NCI-H748 (cell line): ENCODE data around the gene TBC1D24.
"Not testable (repeated sequence)": the region's sequence is repeated elsewhere in the genome, so short reads cannot be mapped to it uniquely, and the experiment has no call there.

Experiments
- DNase-seq: peaks from one replicate; lab custom pipeline; 2025; ENCODE audit not compliant: unreplicated experiment; lab: John Stamatoyannopoulos, UW

Gene TBC1D24

GRCh38 chr16:2529961-2530628 is 55.2 kb downstream of the TBC1D24 start:
- DNase-seq, result no peak

- no peak for DNase-seq
Observed at GRCh38 chr16:2530629-2531318, 55.8 kb downstream of the TBC1D24 start.

GRCh38 chr16:2531371-2531695 is 56.4 kb downstream of the TBC1D24 start, which contains the start of gene CEMP1:
CEMP1 (minus strand) TSS chr16:2531408; CDS start chr16:2531073, 335 bp downstream.
- DNase-seq, result no peak

- peak; percentile 94 for DNase-seq
Observed at GRCh38 chr16:2531696-2532493, 57.0 kb downstream of the TBC1D24 start.

- peak; percentile 50 for DNase-seq
Observed at GRCh38 chr16:2532494-2533141, 57.7 kb downstream of the TBC1D24 start.

GRCh38 chr16:2533142-2533755 is 58.3 kb downstream of the TBC1D24 start:
- DNase-seq, result not testable (repeated sequence)

- no peak for DNase-seq
Observed at GRCh38 chr16:2533912-2534311, 59.0 kb downstream of the TBC1D24 start.

- DNase-seq, result not testable (repeated sequence)
Observed at GRCh38 chr16:2534335-2534734, 59.4 kb downstream of the TBC1D24 start.

GRCh38 chr16:2535625-2536013 is 60.7 kb downstream of the TBC1D24 start:
- no peak for DNase-seq

- DNase-seq, result peak; percentile 92
Observed at GRCh38 chr16:2537451-2538379, 62.8 kb downstream of the TBC1D24 start, which contains the start of gene PDPK1. PDPK1 (plus strand) TSS chr16:2538021; CDS start chr16:2538113, 92 bp downstream.

GRCh38 chr16:2539192-2539844 is 64.4 kb downstream of the TBC1D24 start:
- not testable (repeated sequence) for DNase-seq

- not testable (repeated sequence) for DNase-seq
Observed at GRCh38 chr16:2539845-2540458, 65.0 kb downstream of the TBC1D24 start.

GRCh38 chr16:2540912-2541311 is 66.0 kb downstream of the TBC1D24 start:
- DNase-seq, result not testable (repeated sequence)

GRCh38 chr16:2541409-2541808 is 66.5 kb downstream of the TBC1D24 start:
- DNase-seq, result not testable (repeated sequence)

- DNase-seq, result not testable (repeated sequence)
Observed at GRCh38 chr16:2543771-2544170, 68.8 kb downstream of the TBC1D24 start.

GRCh38 chr16:2550283-2550878 is 75.5 kb downstream of the TBC1D24 start:
- not testable (repeated sequence) for DNase-seq

- DNase-seq, result not testable (repeated sequence)
Observed at GRCh38 chr16:2551420-2551889, 76.5 kb downstream of the TBC1D24 start.
